Left lung (tissue), 10 donors: ENCODE results near the gene AIP. TPM values are rescaled to one million over a fixed set of nuclear protein-coding genes. Genes with fewer than 3 reads are reported as not detected.

ENCODE experiments used
- ATAC-seq: fragments of 200-7000 bp; cut with Tn5 transposase; one replicate; pipeline ENCODE4 v1.9.1; 2020; ENCODE audit warnings: moderate library complexity
- DNase-seq, 4 donors: peaks; one replicate each; pipeline ENCODE4 v3.0.0-alpha.2; 2013 to 2020
- H3K27ac ChIP-seq, 2 donors: fragments of 200-600 bp; sonication (generic) in 1 of 2; one replicate each; pipeline versions ENCODE4 v1.5.0 to v1.8.0; 2020 to 2021
- H3K27me3 ChIP-seq, 2 donors: fragments of 200-600 bp; sonication (generic) in 1 of 2; one replicate each; pipeline versions ENCODE4 v1.5.0 to v1.8.0; 2020 to 2021
- H3K36me3 ChIP-seq, 2 donors: fragments of 200-600 bp; sonication (generic) in 1 of 2; one replicate each; pipeline versions ENCODE4 v1.5.0 to v1.8.0; 2020 to 2021
- H3K4me1 ChIP-seq, 2 donors: fragments of 200-600 bp; one replicate each; pipeline ENCODE4 v1.8.0; 2021
- H3K4me3 ChIP-seq, 2 donors: fragments of 200-600 bp; sonication (generic) in 1 of 2; one replicate each; pipeline versions ENCODE4 v1.5.0 to v1.8.0; 2020 to 2021; ENCODE audit warnings: mild to moderate bottlenecking in 1 of 2
- H3K9me3 ChIP-seq, 2 donors: fragments of 200-600 bp; sonication (generic) in 1 of 2; one replicate each; pipeline versions ENCODE4 v1.5.0 to v1.8.0; 2020 to 2021
- intact Hi-C, 2 donors: fragments of 100-400 bp; cut with DNase I; formaldehyde crosslinking; loops; one replicate each; pipeline versions ENCODE4 v1.11.2 to v1.14.2; 2022
- polyA plus RNA-seq, 6 donors: library from polyadenylated mRNA; unstranded; fragments of 120-200 nt; gene quantifications; one replicate each; pipeline ENCODE4 v1.2.1, GENCODE V29; 2013; ENCODE audit not compliant: insufficient read length in 6 of 6
- total RNA-seq, 2 donors: library from RNA; stranded (reverse); fragmentation: NEBNext Ultra II Directional; extraction: Animal tissue kit (Norgen Biotek cat#: 25700); gene quantifications; one replicate each; pipeline ENCODE4 v1.2.1, GENCODE V29; 2021
- TF ChIP-seq, protein P1 (sequence below), 2 donors: fragments of 200-600 bp; sonication (generic) in 1 of 2; IDR thresholded peaks; one replicate each; pipeline versions ENCODE4 v1.5.0 to v1.8.0; 2021; ENCODE audit warnings: antibody characterized with exemption in 2 of 2
- donor health status: DM: no; HTN: yes; CAD: no.
- donor health status: DM: no; HTN: no; CAD: no.

The AIP gene
- total and polyA plus RNA-seq, 8 donors, result 55.7 to 68.2 (median 61.0) TPM

DNA sequence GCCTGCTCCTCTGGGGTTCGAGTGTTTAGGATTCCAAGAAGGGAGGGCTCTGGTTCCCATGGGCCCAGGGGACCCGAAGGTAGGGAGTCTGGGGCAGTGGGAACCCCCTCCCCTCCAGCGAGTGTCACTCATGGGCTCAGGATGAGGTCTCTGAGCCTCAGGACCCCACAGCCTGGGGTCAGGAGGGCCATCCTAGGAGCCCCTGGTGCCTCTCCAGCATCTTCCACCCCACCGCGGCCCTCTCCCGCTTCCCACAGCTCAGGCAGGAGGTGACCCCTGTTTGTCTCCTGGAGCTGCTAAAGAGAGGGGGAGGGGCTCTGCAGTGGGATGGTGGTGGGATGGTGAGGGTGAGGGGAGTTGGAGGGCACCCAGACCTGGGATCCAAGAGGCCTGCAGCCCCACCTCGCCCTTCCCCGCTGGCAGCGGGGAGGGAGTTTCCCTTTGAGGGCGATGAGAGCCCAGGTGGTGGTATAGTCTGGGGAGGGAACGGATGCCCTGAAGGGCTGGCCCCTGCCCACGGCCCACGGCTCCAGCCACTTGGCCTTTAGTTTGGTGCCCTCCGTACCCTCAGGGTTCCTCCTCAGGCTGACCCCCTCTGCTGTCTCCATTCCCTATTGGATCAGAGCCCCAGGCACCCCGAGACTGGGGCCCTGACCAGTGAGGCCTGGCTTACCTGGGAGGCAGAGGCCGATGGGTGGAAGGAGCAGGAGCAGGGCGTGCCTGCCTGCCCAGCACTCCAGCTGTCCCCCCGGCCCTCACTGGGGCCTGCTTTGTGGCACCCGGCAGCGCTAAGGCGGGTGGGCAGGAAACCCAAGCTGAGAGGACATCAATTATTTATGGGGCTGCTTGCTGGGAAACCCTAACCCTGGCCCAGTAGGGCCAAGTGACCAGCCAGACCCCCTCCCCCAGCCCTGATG, 28.8 kb upstream of the AIP start:
- intact Hi-C loops, result no loop called here
- no peak for ATAC-seq
- no peak overlapping the region for H3K4me3 ChIP-seq
- TF ChIP-seq, protein P1, sequence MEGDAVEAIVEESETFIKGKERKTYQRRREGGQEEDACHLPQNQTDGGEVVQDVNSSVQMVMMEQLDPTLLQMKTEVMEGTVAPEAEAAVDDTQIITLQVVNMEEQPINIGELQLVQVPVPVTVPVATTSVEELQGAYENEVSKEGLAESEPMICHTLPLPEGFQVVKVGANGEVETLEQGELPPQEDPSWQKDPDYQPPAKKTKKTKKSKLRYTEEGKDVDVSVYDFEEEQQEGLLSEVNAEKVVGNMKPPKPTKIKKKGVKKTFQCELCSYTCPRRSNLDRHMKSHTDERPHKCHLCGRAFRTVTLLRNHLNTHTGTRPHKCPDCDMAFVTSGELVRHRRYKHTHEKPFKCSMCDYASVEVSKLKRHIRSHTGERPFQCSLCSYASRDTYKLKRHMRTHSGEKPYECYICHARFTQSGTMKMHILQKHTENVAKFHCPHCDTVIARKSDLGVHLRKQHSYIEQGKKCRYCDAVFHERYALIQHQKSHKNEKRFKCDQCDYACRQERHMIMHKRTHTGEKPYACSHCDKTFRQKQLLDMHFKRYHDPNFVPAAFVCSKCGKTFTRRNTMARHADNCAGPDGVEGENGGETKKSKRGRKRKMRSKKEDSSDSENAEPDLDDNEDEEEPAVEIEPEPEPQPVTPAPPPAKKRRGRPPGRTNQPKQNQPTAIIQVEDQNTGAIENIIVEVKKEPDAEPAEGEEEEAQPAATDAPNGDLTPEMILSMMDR (IDR thresholded peaks at IDR 0.05), result no peak
- H3K4me1 ChIP-seq, result peaks cover 0 to 13% of the 10 kb centered on the region in 2 donors
- no peaks in the 10 kb centered on the region for H3K27me3 ChIP-seq
- H3K27ac ChIP-seq, result no peak overlapping the region
- no peak for DNase-seq
- no peaks in the 10 kb centered on the region for H3K36me3 ChIP-seq
- H3K9me3 ChIP-seq, result no peaks in the 10 kb centered on the region

DNA sequence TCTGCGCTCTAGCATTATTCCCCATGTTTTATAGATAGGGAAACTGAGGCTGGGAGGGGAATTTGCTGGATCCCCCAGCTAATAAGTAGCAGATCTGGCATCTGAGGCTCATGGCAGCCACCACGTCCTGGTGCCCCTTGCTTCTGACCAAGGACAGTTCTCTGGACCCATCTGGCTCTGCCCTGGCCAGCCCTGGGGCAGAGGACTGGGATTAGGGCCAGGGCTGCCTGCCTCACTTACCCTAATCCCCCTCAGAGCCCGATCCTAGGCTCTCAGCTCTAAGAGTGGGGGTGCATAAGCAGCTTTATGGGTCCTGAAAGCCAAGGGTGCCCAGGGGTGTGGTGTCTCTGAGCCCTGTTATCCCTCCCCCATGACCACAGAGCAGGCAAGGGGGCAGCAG, 27.8 kb upstream of the AIP start, which contains the start of gene CABP4:
CABP4 (plus strand) TSS at position 301 of the 400 bp plus-strand sequence; CDS start at position 371, 70 bp downstream.
- Histone ChIP-seq H3K4me1 (peaks cover 0 to 5% of the 10 kb centered on the region in 2 donors), H3K9me3 (no peaks in the 10 kb centered on the region), H3K27me3 (no peaks in the 10 kb centered on the region), H3K4me3 (no peak within 1 kb of the TSS), H3K27ac (no peak within 1 kb of the TSS), H3K36me3 (no peaks in the 10 kb centered on the region)
- DNase-seq, result no peak
- intact Hi-C loops, result no loop called here
- ATAC-seq, result no peak
- TF ChIP-seq, protein P1 (IDR thresholded peaks at IDR 0.05), result no peak

DNA sequence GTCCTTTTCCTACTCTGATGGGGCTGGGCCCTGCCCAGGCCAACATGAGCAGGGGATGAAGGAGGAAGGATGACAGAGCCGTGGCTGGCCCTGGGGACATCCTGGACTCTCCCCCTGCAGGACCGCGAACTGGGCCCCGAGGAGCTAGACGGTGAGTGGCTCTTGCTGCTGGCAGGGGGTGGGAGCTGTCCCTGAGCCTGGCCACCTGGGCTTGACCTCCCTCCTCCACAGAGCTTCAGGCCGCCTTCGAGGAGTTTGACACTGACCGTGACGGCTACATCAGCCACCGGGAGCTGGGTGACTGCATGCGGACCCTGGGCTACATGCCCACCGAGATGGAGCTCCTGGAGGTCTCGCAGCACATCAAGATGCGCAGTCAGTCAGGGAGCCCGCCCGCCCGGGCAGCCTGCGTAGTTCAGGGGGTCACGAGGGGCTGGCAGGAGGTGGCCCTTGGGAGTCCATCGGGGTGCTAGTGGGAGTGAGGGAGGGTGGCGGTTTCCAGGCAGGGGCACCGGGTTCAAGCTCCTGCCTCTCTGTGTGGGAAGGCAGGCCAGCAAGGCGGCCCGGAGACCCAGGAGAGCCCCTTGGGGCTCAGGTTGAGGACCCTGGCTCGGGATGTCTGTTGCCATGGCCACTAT, 26.6 kb upstream of the AIP start:
- no peak overlapping the region for H3K4me3 ChIP-seq
- H3K36me3 ChIP-seq, result no peaks in the 10 kb centered on the region
- no peaks in the 10 kb centered on the region for H3K9me3 ChIP-seq
- TF ChIP-seq, protein P1 (IDR thresholded peaks at IDR 0.05), result no peak
- H3K4me1 ChIP-seq, result no peaks in the 10 kb centered on the region
- ATAC-seq (no peak), DNase-seq (no peak)
- H3K27me3 ChIP-seq, result no peaks in the 10 kb centered on the region
- intact Hi-C loops, result no loop called here
- H3K27ac ChIP-seq, result no peak overlapping the region

DNA sequence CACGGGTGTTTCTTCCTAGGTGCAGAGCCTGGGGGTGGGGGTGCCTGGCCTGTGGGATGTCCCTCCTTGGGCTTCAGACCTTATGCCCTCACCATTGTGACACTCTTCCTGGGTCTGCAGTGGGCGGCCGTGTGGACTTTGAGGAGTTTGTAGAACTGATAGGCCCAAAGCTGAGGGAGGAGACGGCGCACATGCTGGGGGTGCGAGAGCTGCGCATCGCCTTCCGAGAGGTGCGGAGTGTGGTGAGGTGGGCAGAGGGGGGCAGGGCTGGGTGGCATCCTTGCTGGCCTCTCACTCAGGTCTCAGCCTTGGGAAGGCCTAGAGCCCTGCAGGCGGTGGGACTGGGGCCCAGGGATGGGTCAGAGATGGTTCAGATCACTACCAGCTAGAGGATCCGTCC, 25.4 kb upstream of the AIP start:
- DNase-seq (no peak), ATAC-seq (no peak)
- TF ChIP-seq, protein P1 (IDR thresholded peaks at IDR 0.05), result no peak
- Histone ChIP-seq H3K36me3 (no peaks in the 10 kb centered on the region), H3K4me1 (no peaks in the 10 kb centered on the region), H3K27me3 (no peaks in the 10 kb centered on the region), H3K4me3 (no peak overlapping the region), H3K27ac (no peak overlapping the region), H3K9me3 (no peaks in the 10 kb centered on the region)
- intact Hi-C loops, result no loop called here

DNA sequence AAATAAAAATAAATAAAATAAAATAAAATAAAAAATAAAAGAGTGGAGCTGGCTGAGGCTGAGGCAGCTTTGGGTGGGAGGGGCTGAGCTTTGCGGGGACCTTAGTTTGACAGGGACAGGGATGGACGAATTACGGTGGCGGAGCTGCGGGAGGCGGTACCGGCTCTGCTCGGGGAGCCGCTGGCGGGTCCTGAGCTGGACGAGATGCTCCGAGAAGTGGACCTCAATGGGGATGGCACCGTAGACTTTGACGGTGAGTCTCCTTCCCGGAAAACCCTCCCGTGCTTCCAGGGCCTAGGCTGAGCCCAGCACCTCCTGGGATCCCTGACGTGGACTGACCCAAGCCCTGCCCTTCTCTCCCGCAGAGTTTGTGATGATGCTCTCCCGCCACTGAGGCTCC, 24.6 kb upstream of the AIP start:
- Histone ChIP-seq H3K27ac (no peak overlapping the region), H3K4me1 (no peaks in the 10 kb centered on the region), H3K27me3 (no peaks in the 10 kb centered on the region), H3K36me3 (no peaks in the 10 kb centered on the region), H3K4me3 (no peak overlapping the region), H3K9me3 (no peaks in the 10 kb centered on the region)
- DNase-seq, result no peak
- intact Hi-C loops, result no loop called here
- ATAC-seq, result no peak
- TF ChIP-seq, protein P1 (IDR thresholded peaks at IDR 0.05), result no peak
